GM18873 (cell line): ENCODE results near the gene ZNF701.
A peak's percentile ranks its signal among the peaks of the same experiment; 100 is the strongest.
"Not testable (repeated sequence)": the region's sequence is repeated elsewhere in the genome, so short reads cannot be mapped to it uniquely, and the experiment has no call there.

ENCODE experiments used
- ATAC-seq: cut with Tn5 transposase; IDR thresholded peaks from one replicate; pipeline ENCODE4 v1.9.1; 2021; ENCODE audit warnings: mild to moderate bottlenecking, moderate library complexity, moderate number of reproducible peaks; ENCODE audit not compliant: unreplicated experiment, low FRiP score

Gene ZNF701

GRCh38 chr19:52561611-52562010, 8.5 kb upstream of the ZNF701 start:
- ATAC-seq, result not testable (repeated sequence)

- ATAC-seq, result no peak
Measured at GRCh38 chr19:52566121-52566520, 4.0 kb upstream of the ZNF701 start.

- ATAC-seq, result no peak
Measured at GRCh38 chr19:52566588-52566987, 3.5 kb upstream of the ZNF701 start.

GRCh38 chr19:52567921-52568320, 2.2 kb upstream of the ZNF701 start:
- no peak for ATAC-seq

- ATAC-seq, result not testable (repeated sequence)
Measured at GRCh38 chr19:52569638-52569999, 468 bp upstream of the ZNF701 start.

GRCh38 chr19:52584736-52585440, 14.8 kb downstream of the ZNF701 start:
- ATAC-seq, result no peak

- ATAC-seq, result no peak
Measured at GRCh38 chr19:52585604-52586003, 15.5 kb downstream of the ZNF701 start.

GRCh38 chr19:52590728-52591127, 20.6 kb downstream of the ZNF701 start:
- no peak for ATAC-seq

GRCh38 chr19:52592301-52592700, 22.2 kb downstream of the ZNF701 start:
- ATAC-seq, result no peak

GRCh38 chr19:52593441-52593840, 23.4 kb downstream of the ZNF701 start:
- ATAC-seq, result not testable (repeated sequence)

- no peak for ATAC-seq
Measured at GRCh38 chr19:52599241-52599640, 29.2 kb downstream of the ZNF701 start.

GRCh38 chr19:52600639-52601024, 30.5 kb downstream of the ZNF701 start:
- no peak for ATAC-seq

- peak; percentile 63 for ATAC-seq
Measured at GRCh38 chr19:52601025-52601973, 31.2 kb downstream of the ZNF701 start.

GRCh38 chr19:52601974-52602366, 31.9 kb downstream of the ZNF701 start:
- not testable (repeated sequence) for ATAC-seq

GRCh38 chr19:52602941-52603340, 32.9 kb downstream of the ZNF701 start:
- no peak for ATAC-seq

- no peak for ATAC-seq
Measured at GRCh38 chr19:52603558-52604207, 33.6 kb downstream of the ZNF701 start.

- no peak for ATAC-seq
Measured at GRCh38 chr19:52613299-52613906, 43.3 kb downstream of the ZNF701 start.

- ATAC-seq, result no peak
Measured at GRCh38 chr19:52621376-52621775, 51.3 kb downstream of the ZNF701 start.

- no peak for ATAC-seq
Measured at GRCh38 chr19:52622261-52622660, 52.2 kb downstream of the ZNF701 start.

GRCh38 chr19:52626915-52627314, 56.8 kb downstream of the ZNF701 start:
- no peak for ATAC-seq

GRCh38 chr19:52627441-52627840, 57.4 kb downstream of the ZNF701 start:
- not testable (repeated sequence) for ATAC-seq
